SK-N-MC (cell line): ENCODE results near the gene ABCD3.

Source experiments
- EZH2 ChIP-seq: fragments of 200-600 bp; sonication (generic); IDR thresholded peaks from one replicate; pipeline ENCODE4 v1.6.1; 2017; ENCODE audit warnings: antibody characterized with exemption
- POLR2AphosphoS5 ChIP-seq: IDR thresholded peaks from 2 replicates; pipeline ENCODE4 v1.6.1; 2012; ENCODE audit warnings: mild to moderate bottlenecking, low read depth, low read length, borderline replicate concordance

- TF ChIP-seq POLR2AphosphoS5 (no peak), EZH2 (no peak)
Measured at GRCh38 chr1:94394247-94394646, 23.9 kb upstream of the ABCD3 start.
